Sigmoid colon (tissue), 4 donors: Measurements from ENCODE around the gene ZNF487.

Experiments used
- POLR2A ChIP-seq, 2 donors: fragments of 450-650 bp; IDR thresholded peaks; one replicate each; pipeline ENCODE4 v1.6.1; 2016; ENCODE audit warnings: antibody characterized with exemption in 2 of 2, mild to moderate bottlenecking in 2 of 2, moderate library complexity in 2 of 2
- POLR2AphosphoS5 ChIP-seq, 4 donors: sonication (generic); formaldehyde crosslinking; IDR thresholded peaks; one replicate each; pipeline ENCODE4 v1.6.1; 2017; ENCODE audit warnings: antibody characterized with exemption in 4 of 4
- TF ChIP-seq, protein P1 (sequence below), 4 experiments: fragments of 450-650 bp in 3 of 4; fragments of 200-600 bp in 1 of 4; IDR thresholded peaks; one replicate each; pipeline ENCODE4 v1.5.1; 2016 to 2019; ENCODE audit warnings: antibody characterized with exemption in 4 of 4, mild to moderate bottlenecking in 3 of 4, moderate library complexity in 2 of 4

DNA sequence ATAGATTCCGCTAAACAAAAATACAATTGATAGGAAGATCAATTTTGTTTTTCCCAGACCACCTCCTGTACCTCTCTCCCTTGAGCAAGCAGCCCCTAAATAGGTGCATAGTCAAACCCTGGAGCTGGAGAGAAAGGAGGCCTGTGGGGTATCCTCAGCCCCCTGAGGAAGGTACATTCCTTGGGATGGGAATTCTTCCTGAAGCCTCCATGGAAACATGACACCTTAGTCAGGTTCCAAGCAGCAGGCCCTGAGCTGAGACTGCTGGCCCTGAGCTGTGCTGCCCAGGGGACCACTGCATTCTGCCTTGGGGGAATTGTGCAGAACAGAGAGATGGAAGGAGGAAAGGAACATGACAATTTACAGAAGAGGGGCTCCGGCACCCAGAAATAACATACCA lies 35.3 kb upstream of the ZNF487 start:
- TF ChIP-seq, protein P1, sequence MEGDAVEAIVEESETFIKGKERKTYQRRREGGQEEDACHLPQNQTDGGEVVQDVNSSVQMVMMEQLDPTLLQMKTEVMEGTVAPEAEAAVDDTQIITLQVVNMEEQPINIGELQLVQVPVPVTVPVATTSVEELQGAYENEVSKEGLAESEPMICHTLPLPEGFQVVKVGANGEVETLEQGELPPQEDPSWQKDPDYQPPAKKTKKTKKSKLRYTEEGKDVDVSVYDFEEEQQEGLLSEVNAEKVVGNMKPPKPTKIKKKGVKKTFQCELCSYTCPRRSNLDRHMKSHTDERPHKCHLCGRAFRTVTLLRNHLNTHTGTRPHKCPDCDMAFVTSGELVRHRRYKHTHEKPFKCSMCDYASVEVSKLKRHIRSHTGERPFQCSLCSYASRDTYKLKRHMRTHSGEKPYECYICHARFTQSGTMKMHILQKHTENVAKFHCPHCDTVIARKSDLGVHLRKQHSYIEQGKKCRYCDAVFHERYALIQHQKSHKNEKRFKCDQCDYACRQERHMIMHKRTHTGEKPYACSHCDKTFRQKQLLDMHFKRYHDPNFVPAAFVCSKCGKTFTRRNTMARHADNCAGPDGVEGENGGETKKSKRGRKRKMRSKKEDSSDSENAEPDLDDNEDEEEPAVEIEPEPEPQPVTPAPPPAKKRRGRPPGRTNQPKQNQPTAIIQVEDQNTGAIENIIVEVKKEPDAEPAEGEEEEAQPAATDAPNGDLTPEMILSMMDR (IDR thresholded peaks at IDR 0.05): no peak
- TF ChIP-seq POLR2AphosphoS5 (IDR thresholded peaks at IDR 0.05): no peak
- TF ChIP-seq POLR2A (IDR thresholded peaks at IDR 0.05): no peak
